NCI-H460 (cell line): ENCODE measurements around the gene CRIP2. TPM values are rescaled to one million over a fixed set of nuclear protein-coding genes. Genes with fewer than 3 reads are reported as not detected.

ENCODE experiments used
- DNase-seq: peaks from one replicate; pipeline ENCODE4 v3.0.0-alpha.2; 2016; ENCODE audit warnings: low read depth; ENCODE audit errors: extremely low read depth
- total RNA-seq: library from RNA; depleted of rRNA; stranded (reverse); fragments of >200 nt; shearing (Covaris generic); gene quantifications from 2 replicates; pipeline ENCODE4 v1.2.3, GENCODE V29; 2014

Gene CRIP2
- total RNA-seq, 1 experiment from 2014 or later: 13.6 TPM

DNA sequence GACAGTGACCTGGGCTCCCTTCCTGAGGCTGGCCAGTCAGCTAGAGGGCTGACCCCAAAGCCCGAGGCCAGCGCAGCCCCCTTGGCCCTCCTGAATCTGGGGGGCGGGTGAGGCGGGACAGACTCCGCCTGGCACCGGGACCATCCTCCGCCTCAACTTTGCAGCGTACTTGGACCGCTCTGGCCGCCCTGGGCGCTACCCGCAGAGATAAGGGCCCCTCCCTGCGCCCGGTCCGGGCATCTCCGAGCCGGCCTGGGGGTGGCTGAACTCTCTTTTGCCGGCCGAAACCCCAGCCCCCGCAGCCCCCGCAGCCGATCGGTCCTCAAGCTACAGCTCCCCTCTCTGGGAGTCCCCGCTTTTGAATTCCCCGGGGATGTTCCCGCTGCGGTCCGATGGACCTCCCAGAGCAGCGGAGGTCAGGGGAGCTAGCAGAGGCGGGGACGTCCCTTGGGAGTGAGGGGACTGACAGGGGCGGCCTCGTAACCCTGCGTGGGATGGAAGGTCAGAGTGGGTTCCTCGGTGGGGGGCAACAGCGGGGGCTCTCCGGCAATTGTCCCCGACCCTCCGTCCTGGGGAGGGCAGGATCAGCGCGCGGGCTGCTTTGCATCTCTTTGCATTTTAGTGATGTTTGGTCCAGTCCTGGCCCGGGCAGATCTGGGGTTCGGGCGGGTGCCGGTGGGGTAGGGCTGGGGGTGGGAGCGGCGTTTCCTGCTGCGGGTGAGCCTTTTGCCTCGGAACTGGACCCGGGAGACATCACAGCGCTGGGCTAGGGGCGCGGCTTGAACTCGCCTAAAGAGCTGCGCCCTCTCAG is 11.7 kb downstream of the CRIP2 start, which contains the start of gene CRIP1:
TSS of gene CRIP1 (plus strand) at position 724 of the 811 bp plus-strand sequence. CDS start 374 bp downstream, outside the sequence.
- no peak for DNase-seq

DNA sequence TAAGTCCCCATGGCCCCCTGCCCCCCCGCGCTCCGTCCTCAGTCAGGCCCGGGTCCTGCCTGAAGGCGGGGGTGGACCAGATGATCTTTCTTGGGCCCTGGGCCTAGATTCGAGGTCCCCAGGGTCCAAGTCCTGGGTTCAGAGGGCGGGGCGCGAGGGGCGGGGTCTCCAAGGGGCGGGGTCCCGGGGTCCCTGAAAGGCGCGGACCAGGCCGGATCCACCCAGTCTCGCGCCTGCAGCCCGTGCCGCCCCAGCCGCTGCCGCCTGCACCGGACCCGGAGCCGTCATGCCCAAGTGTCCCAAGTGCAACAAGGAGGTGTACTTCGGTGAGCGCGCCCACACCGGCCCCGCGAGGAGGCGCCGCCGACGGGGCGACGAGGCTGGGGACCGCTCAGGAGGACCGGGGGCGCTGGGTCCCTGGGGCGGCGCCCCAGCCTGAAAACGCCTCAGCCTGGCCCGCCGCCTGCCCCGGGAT is 12.4 kb downstream of the CRIP2 start:
- DNase-seq: peak; percentile 45

DNA sequence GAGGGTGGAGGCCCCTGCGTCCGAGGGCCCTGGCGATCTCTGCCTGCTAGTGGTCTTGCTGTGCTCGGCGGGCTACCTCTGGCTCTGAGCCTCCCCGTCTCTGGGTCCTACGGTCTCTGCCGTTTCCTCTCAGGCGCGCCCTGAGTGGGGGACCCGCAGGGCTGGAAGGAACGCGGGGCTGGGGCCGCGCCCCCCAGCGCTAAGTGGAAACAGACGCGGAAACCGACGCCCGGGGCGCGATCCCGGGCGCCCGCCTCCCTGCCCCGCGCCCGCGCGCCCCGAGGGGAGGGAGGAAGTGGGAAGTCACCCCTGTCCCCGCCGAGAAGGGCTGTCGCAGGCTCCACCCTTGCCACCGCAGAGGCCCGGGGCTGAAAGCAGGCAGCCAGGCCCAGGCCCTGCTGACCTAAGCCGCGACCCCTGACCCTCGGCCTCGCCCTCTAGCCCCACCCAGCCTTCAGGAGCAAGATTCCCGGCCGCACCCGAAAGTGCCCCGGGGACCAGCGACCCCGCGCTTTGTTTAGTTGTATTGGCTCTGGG is 12.9 kb downstream of the CRIP2 start:
- DNase-seq: no peak

DNA sequence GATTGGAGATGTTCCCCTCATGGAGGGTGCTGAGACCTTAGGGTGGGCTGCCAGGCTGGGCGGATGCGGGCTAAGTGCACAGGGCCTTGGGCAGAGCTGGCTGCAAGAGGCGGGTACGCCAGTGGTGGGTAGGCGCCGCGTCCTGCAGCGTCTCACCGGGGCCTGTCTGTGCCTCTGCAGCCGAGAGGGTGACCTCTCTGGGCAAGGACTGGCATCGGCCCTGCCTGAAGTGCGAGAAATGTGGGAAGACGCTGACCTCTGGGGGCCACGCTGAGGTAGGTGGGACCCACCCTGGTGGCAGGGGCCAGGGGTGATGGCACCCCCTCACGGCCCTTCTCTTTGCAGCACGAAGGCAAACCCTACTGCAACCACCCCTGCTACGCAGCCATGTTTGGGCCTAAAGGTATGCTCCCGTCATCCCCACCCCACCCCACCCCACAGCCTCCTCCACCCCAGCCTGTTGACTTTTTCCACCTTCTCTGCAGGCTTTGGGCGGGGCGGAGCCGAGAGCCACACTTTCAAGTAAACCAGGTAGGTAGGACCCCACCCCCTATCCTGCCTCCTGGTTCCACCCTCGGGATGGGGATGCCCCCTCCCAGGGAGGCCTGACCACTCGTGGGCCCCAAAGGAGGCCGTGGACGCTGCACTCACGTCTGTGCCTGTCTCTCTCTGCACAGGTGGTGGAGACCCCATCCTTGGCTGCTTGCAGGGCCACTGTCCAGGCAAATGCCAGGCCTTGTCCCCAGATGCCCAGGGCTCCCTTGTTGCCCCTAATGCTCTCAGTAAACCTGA is 13.6 kb downstream of the CRIP2 start:
- no peak for DNase-seq

DNA sequence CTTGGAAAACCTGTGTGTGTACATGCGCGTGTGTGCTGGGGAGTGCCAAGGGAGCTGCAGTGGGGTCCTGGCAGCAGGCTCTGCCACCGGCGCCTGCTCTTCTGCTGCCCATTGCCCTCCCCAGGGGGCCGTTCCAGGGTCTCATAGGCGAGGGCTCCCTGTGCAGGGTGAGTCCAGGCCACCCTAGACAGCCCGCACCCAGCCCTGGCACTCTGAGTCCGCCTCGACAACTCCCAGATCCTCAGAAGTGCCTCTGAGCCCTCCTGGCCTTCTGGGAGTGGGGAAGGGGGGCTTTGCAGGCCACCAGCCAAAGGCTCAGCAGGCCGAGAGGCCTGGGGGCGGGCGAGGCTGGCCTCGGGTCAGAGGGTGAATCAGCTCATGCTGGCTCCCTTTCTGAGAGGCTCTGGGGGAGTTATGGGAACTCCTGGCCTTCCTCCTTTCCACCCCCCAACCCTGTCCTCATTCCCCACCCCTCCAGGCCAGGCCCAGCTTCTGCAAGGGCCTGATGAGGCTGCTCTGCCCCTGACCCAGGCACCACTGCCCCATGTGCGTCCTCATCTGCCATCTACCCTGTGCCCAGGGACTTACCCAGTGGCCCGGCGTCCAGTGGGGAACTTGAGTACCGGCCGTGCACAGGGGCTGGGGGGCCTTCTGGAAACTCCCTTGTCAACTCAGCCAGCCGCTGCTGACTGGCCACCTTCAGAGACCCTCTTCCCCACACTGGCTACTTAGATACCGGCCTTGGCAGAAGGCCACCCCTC is 14.3 kb downstream of the CRIP2 start:
- DNase-seq: no peak

DNA sequence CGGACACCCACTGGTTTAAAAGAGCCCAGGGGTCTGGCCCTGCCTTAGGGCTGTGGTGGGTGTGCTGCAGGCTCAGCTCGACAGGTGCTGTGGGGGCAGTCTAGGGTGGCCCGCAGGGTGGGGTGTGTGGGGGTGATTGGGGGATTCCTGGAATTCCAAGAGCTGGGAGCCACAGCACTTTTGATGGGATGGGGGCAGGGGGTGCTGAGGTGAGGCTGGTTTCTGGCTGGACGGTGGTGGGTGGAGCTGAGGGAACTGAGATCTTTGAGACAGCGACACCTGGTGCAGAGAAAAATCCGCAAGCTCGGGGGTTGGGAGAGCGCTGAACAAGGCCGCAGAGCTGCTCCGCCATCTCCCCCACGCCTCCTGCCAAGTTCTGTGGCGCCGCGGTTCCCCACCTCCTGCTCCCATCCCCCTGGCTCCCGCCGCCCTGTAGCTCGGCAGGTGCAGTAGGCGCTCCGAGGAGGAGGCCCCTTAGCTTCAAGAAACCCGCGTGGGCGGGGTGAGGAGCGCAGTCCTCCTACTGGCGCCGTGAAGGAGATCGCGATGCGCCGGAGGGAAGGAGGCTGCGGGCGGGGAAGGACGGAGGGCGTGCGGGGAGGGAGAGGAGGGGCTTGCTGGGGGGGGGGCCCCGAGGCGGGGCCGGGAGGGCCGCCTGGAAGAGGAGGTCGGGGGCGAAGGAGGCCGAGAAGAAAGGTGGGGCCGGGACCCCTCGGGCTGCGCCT is 15.1 kb downstream of the CRIP2 start:
- peak; percentile 85 for DNase-seq

DNA sequence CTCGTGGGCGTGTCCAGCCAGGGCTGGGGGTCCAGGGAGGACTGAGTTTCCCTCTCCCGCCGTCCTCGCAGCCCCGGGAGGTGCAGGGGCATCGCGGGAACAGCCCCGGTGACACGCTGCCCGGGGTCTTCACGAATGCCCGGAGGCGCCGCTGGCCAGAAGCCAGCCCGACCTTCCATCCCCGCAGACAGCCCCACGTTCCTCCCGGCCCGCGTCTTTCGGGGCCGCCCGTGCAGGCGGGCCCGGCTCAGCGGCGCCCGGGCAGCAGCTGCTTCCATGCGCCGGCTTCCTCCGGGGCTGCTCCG is 15.6 kb downstream of the CRIP2 start:
- no peak for DNase-seq

DNA sequence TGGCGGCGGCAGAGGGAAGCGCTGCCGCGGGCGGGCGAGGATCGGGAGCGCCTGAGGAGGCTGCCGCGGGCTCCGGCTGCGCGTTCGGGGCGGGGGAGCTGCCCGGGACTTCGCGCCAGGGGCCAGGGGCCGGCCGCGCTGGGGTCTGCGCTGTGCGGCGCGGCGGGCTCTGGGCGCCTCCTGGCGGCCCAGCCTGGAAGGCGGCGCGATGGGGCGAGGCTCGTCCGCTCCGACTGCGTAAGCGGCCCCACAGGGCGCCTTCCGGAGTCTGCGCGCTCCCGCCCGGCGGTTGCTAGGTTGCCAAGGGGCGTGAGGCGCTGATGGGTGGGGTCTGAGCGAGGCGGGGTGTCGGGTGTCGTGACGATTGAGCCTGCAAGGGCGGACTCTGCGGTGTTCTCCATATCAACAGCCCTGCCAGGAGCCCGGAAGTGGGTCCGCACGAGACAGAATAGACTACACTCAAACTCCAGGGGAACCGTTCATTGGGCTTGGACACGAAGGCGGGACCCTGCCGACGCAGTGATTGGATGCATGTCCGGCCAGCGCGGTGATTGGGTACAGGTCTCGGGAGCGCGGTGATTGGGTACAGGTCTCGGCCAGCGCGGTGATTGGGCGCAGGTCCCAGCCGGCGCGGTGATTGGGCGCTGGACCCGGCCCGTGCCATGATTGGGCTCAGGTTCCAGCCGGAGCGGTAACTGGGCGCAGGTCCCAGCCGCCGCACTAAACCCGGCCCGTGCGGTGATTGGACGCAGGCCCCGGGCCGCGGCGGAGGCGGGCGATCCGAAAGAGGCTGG is 16.1 kb downstream of the CRIP2 start, which contains the start of gene TEDC1:
TSS of gene TEDC1 (plus strand) at position 675 of the 794 bp plus-strand sequence. CDS start 130 bp downstream, outside the sequence.
- peak; percentile 100 for DNase-seq

DNA sequence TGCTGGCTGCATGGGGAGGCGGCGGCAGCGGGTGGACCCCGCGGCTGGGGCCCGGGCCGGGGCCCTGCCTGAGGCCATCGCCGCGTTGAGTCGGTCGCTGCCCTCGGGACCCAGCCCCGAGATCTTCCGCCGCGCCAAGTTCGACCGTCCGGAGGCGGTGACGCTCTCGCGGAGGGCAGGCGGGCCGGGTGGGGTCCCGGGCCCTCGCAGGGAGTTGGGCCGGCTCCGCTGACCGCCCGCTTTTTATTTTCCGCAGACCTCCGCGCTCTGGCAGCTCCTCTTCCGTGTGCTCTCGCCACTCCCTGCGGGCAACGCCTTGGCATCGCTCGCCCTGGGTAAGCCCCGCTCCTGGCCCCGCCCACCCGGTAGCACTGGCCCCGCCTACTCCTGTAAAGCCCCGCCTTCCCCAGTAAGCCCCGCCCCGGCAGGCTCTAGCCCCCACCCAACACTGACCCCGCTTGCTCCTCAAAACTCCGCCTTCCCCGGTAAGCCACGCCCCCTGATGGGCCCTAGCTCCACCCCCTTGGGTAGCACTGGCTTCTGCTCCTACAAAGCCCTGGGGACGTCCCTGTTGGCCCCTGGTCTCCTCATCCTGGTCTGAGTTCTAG is 16.8 kb downstream of the CRIP2 start:
- DNase-seq: peak; percentile 74

DNA sequence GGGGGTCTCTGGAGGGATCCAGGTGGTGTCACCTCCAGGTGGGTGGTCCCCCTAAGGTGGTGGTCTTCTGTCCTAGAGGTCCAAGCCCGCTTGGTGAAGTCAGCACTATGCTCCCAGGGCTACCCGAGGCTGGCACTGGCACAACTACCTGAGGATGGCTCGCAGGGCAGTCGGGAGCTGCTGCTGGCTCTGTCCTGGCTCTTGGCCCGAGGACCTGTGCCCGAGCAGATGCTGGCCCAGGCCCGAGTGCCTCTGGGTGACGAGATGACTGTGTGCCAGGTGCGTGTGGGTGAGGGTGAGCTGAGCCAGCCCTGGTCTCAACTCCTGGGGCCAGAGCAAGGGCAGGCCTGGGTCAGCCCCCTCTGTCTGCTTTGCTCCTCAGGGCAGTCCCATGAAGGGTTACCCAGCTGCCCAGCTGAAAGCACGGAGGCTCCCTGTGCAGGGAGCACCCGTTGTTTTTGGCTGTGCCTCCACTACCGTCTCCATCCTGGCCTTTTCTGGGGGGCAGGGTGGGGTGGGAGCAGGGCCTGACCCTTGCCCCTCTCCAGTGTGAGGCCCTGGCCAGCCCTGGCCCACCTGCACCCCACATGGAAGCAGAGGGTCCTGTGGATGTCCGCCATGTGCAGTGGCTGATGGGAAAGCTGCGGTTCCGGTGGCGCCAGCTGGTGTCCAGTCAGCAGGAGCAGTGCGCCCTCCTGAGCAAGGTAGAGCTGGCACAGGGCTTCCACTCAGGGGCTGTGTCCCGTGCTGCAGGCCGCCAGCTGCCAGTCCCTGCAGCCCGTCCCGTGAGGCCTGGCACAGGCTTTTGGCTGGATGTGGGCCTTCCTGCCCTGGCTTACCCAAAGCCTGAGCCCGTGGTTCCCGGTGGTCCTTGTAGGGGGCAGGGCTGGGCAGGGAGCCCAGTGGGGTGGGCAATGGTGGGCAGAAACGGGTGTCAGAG is 17.7 kb downstream of the CRIP2 start:
- DNase-seq: no peak

DNA sequence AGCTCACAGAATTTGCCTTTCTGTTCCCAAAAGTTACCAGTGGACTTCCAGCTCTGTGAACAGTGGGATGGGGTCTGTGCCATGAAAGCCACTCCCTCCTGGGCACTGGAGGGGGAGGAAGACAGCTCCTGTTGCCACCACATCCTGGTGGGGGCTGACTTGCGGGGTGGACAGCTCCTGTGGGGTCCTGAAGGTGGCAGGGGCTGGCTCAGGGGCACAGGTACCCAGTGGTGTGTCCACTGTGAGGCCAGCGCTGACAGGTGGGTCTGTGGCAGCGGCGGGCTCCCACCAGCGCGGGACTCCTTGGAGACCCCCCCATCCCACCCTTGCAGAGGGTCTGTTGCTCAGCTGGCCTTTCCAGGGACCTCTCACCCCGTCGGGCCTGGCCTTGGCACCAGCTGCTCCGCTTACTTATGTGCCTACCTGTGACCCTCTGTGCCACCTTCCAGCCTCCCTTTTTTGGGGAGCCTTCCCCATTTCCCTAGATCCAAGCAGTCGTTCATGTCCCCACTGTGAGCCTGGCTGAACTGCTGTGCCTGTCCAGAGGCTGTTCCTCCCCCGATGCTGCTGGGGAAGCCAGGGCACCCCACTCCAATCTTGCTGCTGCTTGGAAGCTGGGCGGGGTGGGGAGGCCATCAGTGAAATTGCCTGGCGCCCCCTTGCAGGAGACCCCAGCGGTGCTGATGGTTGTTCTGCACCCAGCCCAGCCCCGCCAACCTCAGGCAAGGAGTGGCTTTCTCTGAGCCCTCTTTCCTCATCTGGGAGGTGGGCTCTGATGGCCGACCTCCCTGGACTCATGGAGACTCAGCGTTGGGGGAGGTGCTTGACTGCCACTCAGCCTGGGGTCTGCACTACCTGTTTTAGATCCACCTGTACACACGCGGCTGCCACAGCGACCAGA is 18.6 kb downstream of the CRIP2 start:
- DNase-seq: no peak

DNA sequence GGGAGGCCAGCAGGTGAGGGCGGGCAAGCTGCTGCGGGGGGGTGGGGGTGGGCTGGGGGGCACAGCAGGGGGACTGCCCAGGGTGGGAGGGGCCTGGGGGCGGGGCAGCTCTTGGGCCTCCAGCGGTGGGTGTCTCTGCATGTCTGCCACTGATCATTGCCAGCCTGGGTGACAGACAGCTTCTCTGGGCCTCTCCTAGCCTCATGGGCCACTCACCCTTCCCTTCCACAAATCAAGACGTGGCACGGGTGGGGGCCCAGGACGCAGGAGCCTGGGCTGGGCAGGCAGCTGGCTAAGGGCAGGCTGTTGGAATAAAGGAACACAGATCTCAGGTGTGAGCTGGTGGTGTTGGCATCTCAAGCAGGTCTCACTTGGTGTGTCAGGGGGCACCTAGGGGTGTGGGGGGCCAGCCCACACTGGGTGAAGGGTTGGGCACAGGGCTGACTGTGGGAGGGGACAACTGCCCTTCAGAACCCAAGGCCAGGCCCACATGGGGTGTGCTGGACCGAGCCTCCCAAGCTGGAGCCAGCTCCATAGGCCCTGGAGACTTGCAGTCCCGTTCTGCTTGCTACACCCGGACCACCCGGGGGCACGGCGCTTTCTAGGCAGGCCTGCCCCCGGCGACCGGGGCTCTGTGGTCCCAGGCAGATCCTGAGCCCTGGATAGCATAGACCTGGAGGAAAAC is 19.4 kb downstream of the CRIP2 start:
- no peak for DNase-seq

DNA sequence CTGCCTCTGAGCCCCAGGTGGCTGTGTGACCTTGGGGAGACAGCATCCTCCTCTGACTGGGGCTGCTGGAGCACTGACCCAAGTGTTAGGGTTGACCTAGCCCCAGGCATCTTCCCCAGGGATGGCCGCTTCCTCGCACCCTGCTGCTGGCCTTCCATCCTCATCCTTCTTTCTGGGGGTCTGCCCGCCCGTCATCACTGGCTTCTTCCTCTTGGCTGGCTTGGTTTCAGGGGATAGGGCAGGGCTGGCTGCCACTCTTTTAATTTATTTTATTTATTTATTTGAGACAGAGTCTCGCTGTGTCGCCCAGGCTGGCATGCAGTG is 19.9 kb downstream of the CRIP2 start:
- DNase-seq: no peak

DNA sequence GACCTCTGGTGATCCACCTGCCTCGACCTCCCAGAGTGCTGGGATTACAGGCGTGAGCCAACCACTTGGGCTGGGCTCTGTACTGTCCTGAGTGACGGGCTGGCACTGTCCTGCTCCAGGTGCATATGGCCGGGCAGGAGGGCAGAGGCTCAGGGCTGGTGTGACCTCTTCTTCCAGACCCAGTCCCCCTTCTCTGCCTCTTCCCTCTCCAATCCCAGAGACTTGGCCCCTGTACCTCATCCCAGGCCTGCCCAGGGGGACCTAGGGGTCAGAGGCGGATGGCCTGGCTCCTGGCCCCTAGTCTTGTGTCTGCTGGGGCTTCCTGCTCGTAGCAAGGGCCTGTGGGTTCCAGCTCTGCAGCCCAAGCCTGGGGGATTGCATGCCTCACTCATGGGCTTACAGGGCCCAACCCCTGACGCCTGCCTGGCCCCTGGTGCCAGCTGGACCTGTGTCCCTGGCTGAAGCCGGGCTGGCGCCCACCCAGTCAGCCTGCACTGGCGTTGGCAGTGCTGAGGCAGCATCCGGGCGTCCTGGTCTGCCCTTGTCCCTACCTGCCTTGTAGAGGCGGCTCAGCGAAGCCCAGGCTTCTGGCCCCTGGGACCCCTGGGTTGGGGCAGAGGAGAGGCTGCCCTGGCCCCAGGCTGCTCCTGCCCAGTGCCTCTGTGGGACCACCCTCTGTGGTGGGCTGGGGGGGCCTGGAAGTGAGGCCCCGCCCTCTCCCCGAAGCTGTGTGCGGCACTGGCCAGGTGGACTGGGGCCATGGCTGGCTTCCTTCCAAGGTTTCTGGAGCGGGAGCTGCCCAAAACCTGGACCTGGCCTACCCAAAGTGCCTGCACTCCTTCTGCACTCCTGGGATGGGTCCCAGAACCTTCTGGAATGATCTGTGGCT is 20.7 kb downstream of the CRIP2 start:
- DNase-seq: no peak
